GM10266 (cell line): ENCODE results near the gene PRKCD.

Experiments
- DNase-seq: peaks from one replicate; pipeline ENCODE4 v3.0.0; 2012; ENCODE audit errors: extremely low spot score
- TF ChIP-seq, protein P1 (sequence below): IDR thresholded peaks from 2 replicates; pipeline ENCODE4 v1.5.1; 2012; ENCODE audit warnings: mild to moderate bottlenecking, low read depth; ENCODE audit not compliant: control insufficient read depth, insufficient read depth; ENCODE audit errors: missing control alignments

The PRKCD gene

DNA sequence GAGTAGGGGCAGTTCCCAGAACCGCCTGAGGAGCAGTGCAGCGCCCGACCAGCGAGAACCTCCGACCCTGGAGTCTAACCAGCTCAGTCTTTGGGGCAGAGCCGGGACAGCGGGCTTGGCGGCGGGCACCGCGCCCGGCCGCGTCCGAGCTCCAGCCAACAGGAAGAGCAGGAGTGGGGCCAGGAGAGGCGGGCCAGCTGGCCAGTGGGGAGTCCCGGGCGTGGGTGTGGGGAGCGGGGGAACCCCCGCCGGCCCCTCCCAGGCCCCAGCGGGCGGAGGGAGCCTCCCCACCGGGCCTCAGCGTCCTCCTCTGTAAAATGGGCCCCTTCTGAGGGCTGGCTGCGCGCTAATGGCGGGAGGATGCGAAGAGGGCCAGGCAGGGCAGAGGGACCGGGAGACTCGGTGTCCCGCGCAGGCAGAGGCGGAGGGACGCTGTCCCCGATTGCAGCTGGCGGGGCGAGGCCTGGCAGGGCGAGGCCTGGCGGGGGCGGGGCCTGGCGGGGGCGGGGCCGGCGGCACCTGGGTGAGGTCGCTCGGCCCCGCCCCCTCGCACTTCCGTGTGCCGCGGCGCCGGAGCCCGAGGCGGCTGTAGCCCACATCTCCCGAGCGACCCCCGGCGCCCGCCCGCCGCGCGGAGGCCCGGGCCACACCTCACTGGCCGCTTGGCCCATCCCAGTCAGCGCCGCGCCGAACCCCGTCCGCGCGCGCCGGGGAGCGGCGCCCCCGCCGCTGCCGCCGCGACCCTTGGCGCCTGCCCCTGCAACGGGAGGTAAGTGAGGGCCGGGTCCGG, at the start of gene PRKCD:
TSS of gene PRKCD (plus strand) at position 550 of the 790 bp plus-strand sequence. CDS start 17,214 bp downstream, outside the sequence.
- DNase-seq: peak; percentile 98
- TF ChIP-seq, protein P1, sequence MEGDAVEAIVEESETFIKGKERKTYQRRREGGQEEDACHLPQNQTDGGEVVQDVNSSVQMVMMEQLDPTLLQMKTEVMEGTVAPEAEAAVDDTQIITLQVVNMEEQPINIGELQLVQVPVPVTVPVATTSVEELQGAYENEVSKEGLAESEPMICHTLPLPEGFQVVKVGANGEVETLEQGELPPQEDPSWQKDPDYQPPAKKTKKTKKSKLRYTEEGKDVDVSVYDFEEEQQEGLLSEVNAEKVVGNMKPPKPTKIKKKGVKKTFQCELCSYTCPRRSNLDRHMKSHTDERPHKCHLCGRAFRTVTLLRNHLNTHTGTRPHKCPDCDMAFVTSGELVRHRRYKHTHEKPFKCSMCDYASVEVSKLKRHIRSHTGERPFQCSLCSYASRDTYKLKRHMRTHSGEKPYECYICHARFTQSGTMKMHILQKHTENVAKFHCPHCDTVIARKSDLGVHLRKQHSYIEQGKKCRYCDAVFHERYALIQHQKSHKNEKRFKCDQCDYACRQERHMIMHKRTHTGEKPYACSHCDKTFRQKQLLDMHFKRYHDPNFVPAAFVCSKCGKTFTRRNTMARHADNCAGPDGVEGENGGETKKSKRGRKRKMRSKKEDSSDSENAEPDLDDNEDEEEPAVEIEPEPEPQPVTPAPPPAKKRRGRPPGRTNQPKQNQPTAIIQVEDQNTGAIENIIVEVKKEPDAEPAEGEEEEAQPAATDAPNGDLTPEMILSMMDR: peak; percentile 23

DNA sequence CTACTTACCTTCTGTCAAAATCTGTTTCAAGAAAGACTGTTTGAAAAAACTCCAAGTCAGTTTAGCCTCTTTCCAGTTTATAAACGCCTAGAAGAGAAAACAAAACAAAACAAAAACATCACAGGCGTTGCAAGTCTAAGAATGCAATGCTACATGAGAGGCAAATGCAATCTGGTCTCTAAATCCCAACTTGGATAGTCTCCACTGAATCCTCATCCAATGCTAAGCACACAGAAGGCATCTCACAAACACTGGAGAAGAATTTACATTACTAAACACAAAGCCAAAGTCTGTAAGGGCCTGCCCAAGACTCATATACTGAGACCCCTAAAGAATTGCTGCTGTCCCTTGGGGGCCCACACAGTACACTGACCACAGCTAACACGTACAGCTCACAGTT, 49.2 kb upstream of the PRKCD start:
- no peak for DNase-seq
- TF ChIP-seq, protein P1: no peak

DNA sequence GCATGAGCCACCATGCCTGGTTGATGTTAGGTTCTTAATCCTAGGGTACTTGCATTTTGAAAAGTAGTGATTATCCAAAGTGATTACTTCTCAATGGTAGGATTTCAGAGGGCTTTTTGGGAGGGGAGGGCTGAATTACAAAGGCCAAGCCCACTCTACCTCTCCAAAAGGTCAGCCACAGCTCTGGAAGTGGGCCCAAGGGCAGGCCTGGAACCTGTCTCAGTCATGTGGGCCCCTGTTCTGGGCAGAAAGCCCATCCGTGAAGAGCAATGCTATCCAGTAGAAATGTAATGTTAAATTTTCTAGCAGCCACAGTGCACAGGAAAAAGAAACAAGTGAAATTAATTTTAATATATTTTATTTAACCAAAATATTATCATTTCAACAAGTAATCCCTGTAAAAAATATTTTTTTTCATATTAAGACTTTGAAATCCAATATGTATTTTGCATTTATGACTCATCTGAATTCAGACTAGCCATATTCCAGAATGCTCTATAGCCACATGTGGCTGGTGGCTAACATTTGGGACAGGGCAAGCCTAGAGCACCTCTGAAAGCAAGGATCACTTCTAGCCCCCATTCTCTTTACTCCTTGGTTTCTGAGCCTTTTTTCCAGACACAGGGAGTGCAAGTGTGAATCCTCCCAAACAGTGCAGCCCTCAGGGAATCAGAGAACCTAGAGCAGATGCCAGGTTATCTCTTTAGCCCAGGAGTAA, 47.6 kb upstream of the PRKCD start:
- TF ChIP-seq, protein P1: no peak
- DNase-seq: no peak

DNA sequence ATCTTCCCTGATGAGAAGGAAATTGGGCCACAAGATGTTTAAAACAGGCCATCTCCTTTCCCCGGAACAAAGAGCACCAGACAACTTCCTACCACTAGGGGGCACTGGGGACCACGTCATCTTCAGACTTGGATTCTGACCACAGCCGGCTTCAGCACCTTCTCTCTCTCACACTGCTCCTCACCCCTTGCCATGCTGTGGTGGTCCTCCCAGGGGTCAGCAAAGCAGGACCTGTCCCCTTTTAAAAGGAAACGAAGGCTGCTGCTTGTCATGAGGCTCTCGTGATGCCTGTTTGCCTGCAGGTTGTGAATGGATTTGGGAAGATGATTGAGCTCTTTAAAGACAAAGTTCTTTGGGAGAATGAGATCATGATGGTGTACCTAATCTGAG, 47.0 kb upstream of the PRKCD start:
- peak; percentile 79 for DNase-seq
- TF ChIP-seq, protein P1: peak; percentile 94

DNA sequence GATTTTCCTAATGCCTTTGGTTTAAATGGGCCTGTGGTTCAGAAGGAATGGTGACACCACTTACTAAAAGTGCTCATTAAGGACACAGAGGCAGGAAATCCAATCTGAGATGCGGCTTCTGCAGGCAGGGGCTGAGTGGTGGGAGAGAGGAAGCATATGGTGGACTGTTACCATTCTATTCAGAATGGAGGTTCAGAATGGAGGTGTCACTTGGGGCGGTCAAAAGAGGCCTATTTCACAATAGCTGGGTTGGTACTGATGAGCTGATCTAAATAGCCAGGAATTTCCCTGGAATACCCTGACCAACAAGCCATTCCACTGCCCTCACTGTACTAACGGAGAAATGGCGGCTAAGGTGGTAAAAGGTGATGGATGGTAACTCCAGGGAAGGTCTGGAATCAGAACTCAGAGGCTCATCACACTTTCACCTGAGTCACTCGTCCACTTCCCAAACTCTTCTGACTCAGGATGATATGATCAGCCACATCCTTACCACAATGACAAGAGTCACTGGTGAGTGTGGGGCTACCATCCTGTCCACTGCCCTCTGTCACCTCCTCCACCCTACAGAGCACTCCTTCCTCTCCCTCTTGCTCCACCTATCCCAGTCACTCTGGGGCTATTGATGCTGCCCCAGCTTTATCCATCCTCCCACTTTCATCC, 46.5 kb upstream of the PRKCD start:
- TF ChIP-seq, protein P1: no peak
- DNase-seq: no peak

DNA sequence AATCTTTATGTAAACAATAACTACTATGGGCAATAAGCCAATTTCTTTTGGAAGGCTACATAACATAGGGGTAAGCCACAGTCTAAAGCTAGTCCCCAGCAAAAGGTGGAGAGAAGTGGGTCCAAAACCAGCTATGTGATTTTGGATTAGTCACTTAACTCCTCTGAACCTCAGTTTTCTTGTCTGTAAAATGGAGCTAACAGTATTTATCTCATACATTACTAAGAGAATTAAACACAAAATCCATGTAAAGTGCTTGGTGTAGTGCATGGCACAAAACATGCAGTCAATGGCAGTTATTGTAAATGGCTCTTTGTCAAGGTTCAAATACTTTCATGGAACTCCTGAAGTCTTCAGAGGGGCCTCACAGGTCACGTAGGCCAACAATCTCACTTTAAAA, 44.1 kb upstream of the PRKCD start:
- DNase-seq: no peak
- TF ChIP-seq, protein P1: no peak
